Activated naive CD4-positive, alpha-beta T cell treated with anti-CD3 and anti-CD28 coated beads, Interleukin-2, amount 50 U/mL, for 16 hours (primary cell): Measurements from ENCODE around the gene PDIA6.

Source experiments
- DNase-seq: peaks from one replicate; pipeline ENCODE4 v3.0.0-alpha.2; 2020

Gene PDIA6

DNA sequence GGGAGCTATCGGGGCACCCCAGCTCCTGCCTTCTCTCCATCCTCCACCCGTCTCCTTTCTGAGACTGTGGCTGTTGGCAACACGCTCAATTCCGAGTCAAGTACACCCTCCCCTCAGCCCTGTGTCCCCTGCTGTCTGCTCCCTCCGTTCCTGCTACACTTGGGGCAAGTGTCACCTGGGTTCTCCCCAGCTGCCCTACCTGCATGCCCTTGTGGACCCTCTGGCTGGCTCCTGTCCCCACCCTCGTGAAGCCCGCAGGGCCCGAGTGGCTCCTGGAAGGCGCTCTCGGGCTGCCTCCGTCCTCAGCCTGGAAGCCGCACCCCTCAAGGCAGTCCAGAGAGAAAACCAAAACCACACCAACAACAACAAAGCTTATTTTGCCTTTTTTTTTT, 33.9 kb downstream of the PDIA6 start:
- DNase-seq: no peak

DNA sequence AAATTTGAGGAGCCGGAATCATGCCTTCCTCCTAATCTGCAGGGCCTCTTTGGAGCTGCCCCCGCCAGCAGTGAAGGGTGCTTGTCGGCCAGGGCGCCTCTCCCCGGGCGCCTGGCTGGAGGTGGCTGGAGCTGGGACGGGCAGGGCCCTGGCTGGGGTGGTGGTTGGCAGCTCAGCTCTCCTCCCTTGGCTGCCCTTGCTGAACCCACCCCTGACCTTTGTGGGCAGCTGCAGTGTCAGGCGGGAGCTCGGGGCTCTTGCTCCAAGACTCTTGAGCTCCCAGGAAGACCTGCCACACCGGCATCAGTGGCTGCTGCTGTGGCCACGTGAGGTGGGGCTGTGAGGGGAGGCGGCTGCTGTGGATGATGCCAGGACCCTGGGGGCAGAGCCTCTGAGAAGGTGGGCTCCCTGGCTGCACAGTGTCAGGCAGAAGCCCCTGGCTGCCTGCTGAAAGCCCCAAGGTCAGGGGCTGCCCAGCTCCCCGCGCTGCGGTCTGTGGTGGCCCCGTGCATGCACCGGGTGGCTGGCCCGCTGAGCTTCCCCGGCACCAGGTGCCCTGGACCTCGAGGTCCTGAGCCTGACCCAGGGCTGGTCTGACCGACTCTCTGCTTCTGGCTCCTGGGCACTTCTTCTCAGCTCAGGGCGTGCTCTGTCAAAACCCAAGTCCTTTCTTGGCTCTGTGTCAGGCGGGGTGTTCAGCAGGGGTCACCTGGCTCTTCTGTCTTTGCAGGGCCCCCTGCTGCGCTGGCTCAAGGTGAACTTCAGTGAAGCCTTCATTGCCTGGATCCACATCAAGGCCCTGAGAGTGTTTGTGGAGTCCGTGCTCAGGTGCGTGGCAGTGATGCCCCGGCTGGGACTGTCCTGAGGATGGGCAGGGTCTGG, 34.5 kb downstream of the PDIA6 start:
- DNase-seq: no peak

GRCh38 chr2:10777111-10777841, 35.3 kb downstream of the PDIA6 start:
- no peak for DNase-seq

DNA sequence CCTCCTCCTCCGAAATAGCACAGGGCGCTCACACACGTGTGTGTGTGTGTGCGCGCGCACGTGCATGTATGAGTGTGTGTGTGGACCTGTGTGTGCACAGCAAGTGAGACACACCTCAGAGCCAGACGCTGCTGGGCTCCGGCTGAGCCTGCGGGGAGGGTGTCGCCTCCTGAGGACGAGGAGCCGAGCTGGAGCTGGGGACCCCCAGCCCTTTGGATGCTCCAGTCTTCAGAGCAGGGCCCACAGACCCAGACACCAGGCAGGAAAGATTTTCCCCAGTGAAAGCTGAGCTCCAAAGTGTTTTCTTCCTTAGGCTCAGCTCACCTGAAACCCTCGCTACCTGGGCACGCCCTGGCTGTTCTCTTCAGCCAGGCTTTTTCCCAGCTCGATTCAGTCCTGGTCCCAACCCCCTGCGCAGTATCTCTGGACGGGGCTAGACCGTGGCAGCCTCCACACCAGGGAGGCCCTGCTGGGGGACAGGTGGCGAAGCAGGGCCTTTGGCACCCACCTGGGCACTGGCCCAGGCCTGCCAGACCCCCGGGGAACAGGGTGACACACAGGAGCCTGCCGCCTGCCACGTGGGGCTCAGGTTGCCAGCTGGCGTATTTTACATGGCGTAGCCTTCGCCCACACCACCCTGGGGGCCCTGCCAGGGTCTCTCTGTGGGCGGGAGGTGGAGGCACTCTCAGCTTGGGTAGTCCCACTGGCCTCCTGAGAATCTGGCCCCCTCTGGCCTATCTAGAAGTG, 36.2 kb downstream of the PDIA6 start:
- DNase-seq: no peak

- DNase-seq: no peak
These were observed 36.8 kb downstream of the PDIA6 start for GRCh38 chr2:10775831-10776230.

- no peak for DNase-seq
These were observed 37.4 kb downstream of the PDIA6 start for GRCh38 chr2:10775021-10775780.

GRCh38 chr2:10774394-10774793, 38.2 kb downstream of the PDIA6 start:
- DNase-seq: no peak

- no peak for DNase-seq
These were observed 38.7 kb downstream of the PDIA6 start for GRCh38 chr2:10773821-10774341.

DNA sequence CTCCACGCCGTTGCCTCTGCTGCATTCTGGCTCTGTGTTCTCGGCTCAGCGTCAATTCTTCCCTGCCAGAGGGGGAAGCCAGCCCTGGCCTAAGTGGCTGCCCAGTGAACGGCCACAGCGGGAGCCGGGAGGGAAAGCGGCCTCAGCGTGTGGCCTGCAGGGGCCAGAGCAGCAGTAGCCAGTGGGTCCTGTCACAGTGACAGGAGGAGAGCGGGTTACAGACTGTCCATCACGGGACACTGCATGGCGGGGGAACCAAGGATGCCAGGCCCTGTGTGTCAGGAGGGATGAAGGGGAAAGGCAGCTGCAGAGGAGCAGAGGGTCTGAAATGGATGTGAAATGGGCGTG, 39.7 kb downstream of the PDIA6 start:
- no peak for DNase-seq

- DNase-seq: no peak
These were observed 40.3 kb downstream of the PDIA6 start for GRCh38 chr2:10772201-10772867.

DNA sequence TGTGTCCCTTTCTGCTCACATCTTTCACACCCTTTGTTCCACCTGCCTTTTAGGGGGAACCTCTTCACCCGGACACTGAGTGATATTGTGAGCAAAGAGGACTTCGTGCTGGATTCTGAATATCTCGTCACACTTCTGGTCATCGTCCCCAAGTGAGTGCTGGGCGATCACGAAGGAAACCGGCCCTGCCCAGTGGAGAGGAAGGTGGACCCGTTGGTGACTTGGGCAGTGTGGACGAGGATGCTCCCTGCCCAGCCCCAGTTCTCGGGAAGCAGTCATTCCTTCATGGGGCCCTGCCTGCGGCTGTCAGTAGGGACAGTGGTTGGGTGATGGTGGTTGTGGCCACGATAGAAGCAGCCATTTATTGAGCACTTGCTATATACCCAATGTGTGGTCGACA, 40.8 kb downstream of the PDIA6 start:
- no peak for DNase-seq

GRCh38 chr2:10770956-10771750, 41.4 kb downstream of the PDIA6 start:
- DNase-seq: no peak

DNA sequence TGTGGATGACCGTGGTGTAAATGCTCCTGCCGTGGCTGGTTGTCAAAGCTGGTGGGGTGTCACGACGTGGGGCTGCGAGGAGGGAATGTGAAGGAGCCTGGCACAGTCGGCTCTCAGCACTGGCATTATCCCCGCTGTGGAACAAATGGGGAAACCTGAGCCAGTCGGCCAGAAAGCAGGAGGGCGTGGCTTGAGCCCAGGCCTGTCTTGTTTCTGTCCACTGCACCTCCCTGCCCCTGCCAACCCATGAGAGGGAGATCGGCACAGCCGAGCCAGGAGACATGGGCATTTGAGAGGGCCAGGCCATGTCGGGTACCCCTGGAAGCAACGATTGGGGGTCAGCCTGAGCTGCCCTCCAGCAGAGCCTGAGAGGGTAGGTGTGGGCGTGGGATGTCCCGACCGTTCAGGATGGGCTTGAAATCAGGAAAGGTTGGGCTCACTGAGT, 44.5 kb downstream of the PDIA6 start:
- no peak for DNase-seq

GRCh38 chr2:10765914-10766313, 46.7 kb downstream of the PDIA6 start:
- no peak for DNase-seq

DNA sequence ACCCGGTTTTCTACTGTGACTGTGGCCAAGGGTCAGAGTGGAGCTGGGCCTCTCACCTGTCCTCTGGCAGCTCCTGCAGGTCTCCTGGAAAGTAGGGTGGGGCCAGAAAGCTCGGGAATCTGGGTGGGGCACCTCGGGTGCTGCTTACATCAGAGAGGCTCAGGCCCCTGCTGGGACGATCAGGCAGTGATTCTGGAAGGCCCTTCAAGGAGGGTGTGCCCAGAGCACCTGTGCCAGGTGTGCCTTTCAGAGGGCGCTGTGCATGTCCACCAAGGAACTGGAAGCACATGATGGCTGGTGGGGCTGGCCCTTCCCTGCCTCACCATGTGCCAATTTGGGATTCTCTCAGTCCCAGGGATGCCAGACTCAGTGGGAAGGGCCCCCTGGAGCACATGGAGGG, 47.1 kb downstream of the PDIA6 start:
- DNase-seq: no peak

DNA sequence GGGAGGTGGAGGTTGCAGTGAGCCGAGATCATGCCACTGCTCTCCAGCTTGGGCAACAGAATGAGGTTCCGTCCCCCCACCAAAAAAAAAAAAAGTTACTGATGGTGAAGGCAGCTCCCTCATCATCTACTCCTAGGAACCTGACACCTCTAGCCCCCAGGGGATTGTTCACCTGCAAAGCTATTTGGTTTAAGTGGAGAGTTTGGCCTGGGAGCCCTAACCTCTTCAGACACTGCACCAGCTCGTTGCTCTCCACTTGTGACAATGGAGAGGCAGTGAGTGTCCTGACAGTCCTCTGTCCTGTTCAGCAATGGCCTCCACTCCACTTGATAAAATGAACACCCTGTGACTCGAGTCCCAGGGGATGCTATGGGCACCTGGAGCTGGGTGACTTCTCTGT, 47.7 kb downstream of the PDIA6 start:
- DNase-seq: no peak

GRCh38 chr2:10764096-10764785, 48.3 kb downstream of the PDIA6 start:
- no peak for DNase-seq

GRCh38 chr2:10763461-10763800, 49.2 kb downstream of the PDIA6 start:
- DNase-seq: no peak

DNA sequence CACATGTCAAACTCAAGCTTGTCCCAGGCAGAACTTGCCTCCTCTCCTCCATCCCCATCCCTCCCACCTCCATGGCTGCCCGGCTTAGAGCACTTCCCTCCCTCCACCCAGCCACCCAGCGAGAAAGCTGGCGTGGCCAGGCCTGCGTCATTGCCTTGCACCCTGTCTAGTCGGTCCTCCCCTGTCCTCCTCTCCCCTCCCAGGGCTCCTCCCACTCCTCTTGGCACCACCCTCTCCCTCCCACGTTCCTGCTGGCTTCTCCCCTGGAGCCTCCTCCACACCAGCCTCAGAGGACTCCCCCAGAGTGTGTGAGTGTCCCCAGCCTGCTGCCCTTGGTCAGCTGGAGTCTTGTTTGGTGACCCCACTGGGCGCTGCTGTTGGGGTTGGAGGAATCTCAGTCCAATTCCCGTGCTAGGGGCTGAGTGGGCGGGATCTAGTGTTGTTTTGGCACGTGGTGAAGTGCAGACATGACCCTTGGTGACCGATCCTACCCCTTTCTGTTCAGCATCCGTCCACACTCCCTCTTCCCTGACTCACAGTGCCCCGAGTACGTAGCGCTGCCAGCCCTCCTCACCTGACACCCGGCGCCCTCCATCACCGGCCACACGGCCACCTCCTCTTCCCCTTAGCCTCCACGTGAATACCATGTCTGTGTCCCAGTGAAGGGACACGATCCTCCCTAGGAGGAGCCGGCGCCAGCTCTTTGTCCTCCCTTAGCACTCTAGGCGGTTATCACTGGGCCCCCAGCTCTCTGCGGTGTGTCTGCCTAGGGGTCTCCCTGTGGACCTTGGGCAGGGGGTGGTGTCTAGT, 49.7 kb downstream of the PDIA6 start:
- DNase-seq: no peak

GRCh38 chr2:10761591-10761990, 51.0 kb downstream of the PDIA6 start:
- no peak for DNase-seq
